Keratinocyte (primary cell): ENCODE results near the gene LSP1.

Experiments used
- CTCF ChIP-seq, 3 experiments: IDR thresholded peaks in 1 of 3; conservative IDR thresholded peaks in 1 of 3; optimal IDR thresholded peaks in 1 of 3; 2 replicates in 2 of 3; 3 replicates in 1 of 3; pipeline versions ENCODE3 to v1.5.1; 2011; ENCODE audit warnings: low read length in 3 of 3, mild to moderate bottlenecking in 3 of 3, moderate library complexity in 2 of 3, control low read depth in 1 of 3, inconsistent platforms in 1 of 3; ENCODE audit not compliant: insufficient read depth in 2 of 3; ENCODE audit errors: extremely low read depth in 1 of 3
- EZH2 ChIP-seq: IDR thresholded peaks from one replicate; pipeline ENCODE4 v1.6.1; 2012; ENCODE audit warnings: inconsistent platforms, mild to moderate bottlenecking, low read length, moderate library complexity

GRCh38 chr11:1931341-1932104, 78.6 kb downstream of the LSP1 start:
- no peak for TF ChIP-seq CTCF (optimal IDR thresholded peaks at IDR 0.05 in 1 of 3, IDR thresholded peaks at IDR 0.05 in 1 of 3, conservative IDR thresholded peaks at IDR 0.05 in 1 of 3; ENCODE audit: extremely low read depth in 1 of 3, insufficient read depth in 2 of 3, low read length in 3 of 3)
- TF ChIP-seq EZH2 = no peak
